ENCODE data around the gene GPR61. TPM values are rescaled to one million over a fixed set of nuclear protein-coding genes. Genes with fewer than 3 reads are reported as not detected.

The GPR61 gene
- total and polyA plus RNA-seq, 9 of the 15 experiments (the other 6 are each of a cell fraction or from before 2014, with no cell fraction given): 0.04 to 1.1 (median 0.25) TPM; not detected in 4

GRCh38 chr1:109543283-109543987, 3.8 kb downstream of the GPR61 start (continued):
- TF ChIP-seq ZBTB33 (CRISPR knock-in tag; IDR thresholded peaks at IDR 0.05) (peak; percentile 79), SAP30 (IDR thresholded peaks at IDR 0.05; ENCODE audit: borderline replicate concordance, insufficient read depth, low read depth, low read length, poor library complexity, severe bottlenecking) (no peak)

GRCh38 chr1:109543988-109544735, 4.5 kb downstream of the GPR61 start:
- ChIA-PET POLR2A (interaction anchor here (0.5 to 1.9 kb wide), 6 partner anchors 9 to 291 kb away, joined by 3 to 5 read pairs (median 4); partner anchors contain the start of gene PSMA5), CTCF (ENCODE audit: low intra/inter-chr PET ratio) (interaction anchor here (3.8 kb wide), 1 partner anchor 228 kb away, joined by 38 read pairs; no protein-coding TSS in a partner anchor)
- no peak overlapping the region for H2AFZ ChIP-seq (ENCODE audit: low read depth, low read length)
- no peaks in the 10 kb centered on the region; the same call in 2 of the 3 replicates for H3K36me3 ChIP-seq (ENCODE audit: control insufficient read depth, insufficient read depth, low read length)
- WGBS (ENCODE audit: insufficient coverage, low coverage, missing lambda C conversion rate): 28% methylated on average over 14 of the region's 14 CpGs
- no peak overlapping the region for H3K4me3 ChIP-seq
- peaks cover 3% of the 10 kb centered on the region; the same call in 1 of the 2 replicates for H4K20me1 ChIP-seq (replicated peaks; ENCODE audit: control insufficient read depth, insufficient read depth, low read length)
- peak overlapping the region in 1 of 2 experiments; percentile 65; a peak in 3 of 4 replicates for H3K9ac ChIP-seq (ENCODE audit: insufficient read depth in 1 of 2, low read depth in 2 of 2, low read length in 2 of 2)
- H3K4me2 ChIP-seq (ENCODE audit: insufficient read depth, low read length): no peak overlapping the region
- no peak for TF ChIP-seq POLR3A (IDR thresholded peaks at IDR 0.05; ENCODE audit: borderline replicate concordance, extremely low read depth, insufficient read depth, insufficient read length)
- TF ChIP-seq RBFOX2 (IDR thresholded peaks at IDR 0.05; ENCODE audit: low read depth, low read length): 0 out of 2 replicates have a peak, but pooled peaks have one; percentile 1
- BruUV-seq (replicated peaks): no TSS peak
- no peaks in the 10 kb centered on the region for H3K9me3 ChIP-seq (replicated peaks; ENCODE audit: control insufficient read depth, insufficient read depth, low read depth, low read length)
- no peak overlapping the region for H3K27ac ChIP-seq (ENCODE audit: extremely low read depth, low read depth, low read length)
- in situ Hi-C loops (cut with MboI): no loop called here
- intact Hi-C loops (cut with micrococcal nuclease): no loop called here
- H3K79me2 ChIP-seq (ENCODE audit: control insufficient read depth, insufficient read depth, low read length): peaks cover 26% of the 10 kb centered on the region
- DNase-seq (ENCODE audit: extremely low read depth in 1 of 4, low spot score in 3 of 4) (peak in 1 of 4 experiments; percentile 18), ATAC-seq (no peak), FAIRE-seq (no peak)
- H3K4me1 ChIP-seq (replicated peaks in 1 of 2; ENCODE audit: control insufficient read depth in 2 of 2, insufficient read depth in 2 of 2, low read length in 2 of 2): peaks cover 4 to 16% of the 10 kb centered on the region in 2 experiments; a peak in 4 of 5 replicates
- no peaks in the 10 kb centered on the region for H3K9me1 ChIP-seq (ENCODE audit: control insufficient read depth, insufficient read depth, low read length)
- H3K27me3 ChIP-seq (ENCODE audit: control insufficient read depth in 2 of 2, insufficient read depth in 2 of 2, low read length in 2 of 2): peaks cover 2 to 13% of the 10 kb centered on the region in 2 experiments; a peak in 2 of 5 replicates

Measured in K562 (cell line).